ENCODE measurements around the gene PPM1N. TPM values are rescaled to one million over a fixed set of nuclear protein-coding genes. Genes with fewer than 3 reads are reported as not detected.

The PPM1N gene
- total and polyA plus RNA-seq, 7 donors: 0.29 to 0.90 (median 0.46) TPM; not detected in 3

- Histone ChIP-seq H3K9me3 (no peaks in the 10 kb centered on the region), H3K27ac (peak overlapping the region; percentile 95), H3K36me3 (ENCODE audit: insufficient read depth in 1 of 2, low read depth in 1 of 2) (peaks cover 0 to 10% of the 10 kb centered on the region in 2 donors), H3K27me3 (ENCODE audit: insufficient read depth in 3 of 3, low read length in 2 of 3) (peaks cover 0 to 10% (median 0%) of the 10 kb centered on the region in 3 donors), H3K4me1 (peaks cover 15% of the 10 kb centered on the region), H3K4me3 (peak overlapping the region; percentile 79)
- WGBS, 3 donors: 2 to 3% (median 2%) methylated on average over 27 to 32 of the region's 32 CpGs
- ATAC-seq (peak; percentile 86 to 89 (median 87)), DNase-seq (peak; percentile 79 to 94)
- no peak for TF ChIP-seq CTCF (IDR thresholded peaks at IDR 0.05)
- intact Hi-C loops (cut with DNase I): loop anchor here in 1 of 2 donors (10.0 kb wide), 1 partner anchor 168 kb away; the partner anchor contains the start of gene CKM
These were observed 5.4 kb upstream of the PPM1N start for GRCh38 chr19:45492627-45493470.

- intact Hi-C loops (cut with DNase I): loop anchor here in 1 of 2 donors (10.0 kb wide), 1 partner anchor 170 kb away; the partner anchor contains the start of gene CKM
- ATAC-seq: no peak
- peaks cover 0 to 22% (median 2%) of the 10 kb centered on the region in 3 donors for H3K27me3 ChIP-seq (ENCODE audit: insufficient read depth in 3 of 3, low read length in 2 of 3)
- 93 to 95% (median 94%) methylated on average over 39 of the region's 39 CpGs for WGBS, 3 donors
- no peak overlapping the region for H3K27ac ChIP-seq
- peak in 1 of 2 donors; percentile 56 for DNase-seq
- H3K4me1 ChIP-seq: peaks cover 24% of the 10 kb centered on the region
- no peaks in the 10 kb centered on the region for H3K9me3 ChIP-seq
- no peak overlapping the region for H3K4me3 ChIP-seq
- H3K36me3 ChIP-seq (ENCODE audit: insufficient read depth in 1 of 2, low read depth in 1 of 2): no peaks in the 10 kb centered on the region
- no peak for TF ChIP-seq CTCF (IDR thresholded peaks at IDR 0.05)
These were observed 3.9 kb upstream of the PPM1N start for GRCh38 chr19:45494261-45494916.

- peak overlapping the region; percentile 79 for H3K4me3 ChIP-seq
- no peaks in the 10 kb centered on the region for H3K9me3 ChIP-seq
- DNase-seq: no peak
- no peaks in the 10 kb centered on the region for H3K36me3 ChIP-seq (ENCODE audit: insufficient read depth in 1 of 2, low read depth in 1 of 2)
- no peak for TF ChIP-seq CTCF (IDR thresholded peaks at IDR 0.05)
- intact Hi-C loops (cut with DNase I): loop anchor here (5.0 to 10.0 kb wide), 2 partner anchors 168 to 170 kb away; partner anchors contain the start of gene CKM (in 1 of the 2)
- H3K4me1 ChIP-seq: peaks cover 24% of the 10 kb centered on the region
- 82 to 86% (median 82%) methylated on average over 5 of the region's 5 CpGs for WGBS, 3 donors
- no peak for ATAC-seq
- H3K27ac ChIP-seq: no peak overlapping the region
- peaks cover 0 to 30% (median 2%) of the 10 kb centered on the region in 3 donors for H3K27me3 ChIP-seq (ENCODE audit: insufficient read depth in 3 of 3, low read length in 2 of 3)
These were observed 3.1 kb upstream of the PPM1N start for GRCh38 chr19:45495178-45495577.

- H3K9me3 ChIP-seq: no peaks in the 10 kb centered on the region
- no peak for TF ChIP-seq CTCF (IDR thresholded peaks at IDR 0.05)
- peaks cover 21% of the 10 kb centered on the region for H3K4me1 ChIP-seq
- no peaks in the 10 kb centered on the region for H3K36me3 ChIP-seq (ENCODE audit: insufficient read depth in 1 of 2, low read depth in 1 of 2)
- H3K27me3 ChIP-seq (ENCODE audit: insufficient read depth in 3 of 3, low read length in 2 of 3): peaks cover 0 to 40% (median 2%) of the 10 kb centered on the region in 3 donors
- ATAC-seq (peak in 1 of 4 donors; percentile 9), DNase-seq (peak; percentile 49 to 74)
- WGBS, 3 donors: 0 to 1% (median 0%) methylated on average over 29 to 52 of the region's 54 CpGs
- peak overlapping the region; percentile 79 for H3K4me3 ChIP-seq
- H3K27ac ChIP-seq: no peak overlapping the region
- intact Hi-C loops (cut with DNase I): loop anchor here (5.0 to 10.0 kb wide), 2 partner anchors 169 to 172 kb away; partner anchors contain the start of gene CKM (in 1 of the 2)
These were observed 1.8 kb upstream of the PPM1N start for GRCh38 chr19:45496349-45496953.

All from psoas muscle (tissue), 8 donors.